Endothelial cell of umbilical vein (primary cell): Measurements from ENCODE around the gene TMEM191C. TPM values are rescaled to one million over a fixed set of nuclear protein-coding genes. Genes with fewer than 3 reads are reported as not detected.
A peak's percentile ranks its signal among the peaks of the same experiment; 100 is the strongest.
"Not testable (repeated sequence)": the region's sequence is repeated elsewhere in the genome, so short reads cannot be mapped to it uniquely, and the experiment has no call there.

Experiments used
- BruUV-seq: library from RNA; stranded (reverse); fragments of 400-500 nt; replicated peaks from 2 replicates; lab custom pipeline; 2021; lab: Mats Ljungman, UMichigan
- CTCF ChIA-PET: fragments of 300-600, 350-600 bp; sonication (Branson Sonifier 250); formaldehyde crosslinking; loops from one replicate; lab custom pipeline; 2021; ENCODE audit warnings: antibody characterized with exemption, inconsistent platforms; lab: Charles Lee
- POLR2A ChIA-PET: fragments of 300-600, 350-600 bp; sonication (Branson Sonifier 250); formaldehyde crosslinking; loops from one replicate; lab custom pipeline; 2021; ENCODE audit warnings: antibody characterized with exemption, inconsistent platforms; lab: Charles Lee
- DNase-seq: peaks from one replicate; pipeline ENCODE4 v3.0.0-alpha.2; 2011; ENCODE audit warnings: low read depth, low spot score
- FAIRE-seq: peaks from 2 replicates; lab custom pipeline; 2011; peaks lifted over from hg19 to GRCh38; lab: Jason Lieb, UNC
- H2AFZ ChIP-seq: 2 replicates; pipeline ENCODE4 v1.6.0; 2012; ENCODE audit warnings: low read depth, low read length, control low read depth, inconsistent platforms
- H3K27ac ChIP-seq: 2 replicates; pipeline ENCODE4 v1.5.1; 2011; ENCODE audit warnings: low read depth, mild to moderate bottlenecking, control low read depth, low read length, moderate library complexity; ENCODE audit not compliant: insufficient read depth
- H3K27me3 ChIP-seq, 2 experiments: 2 replicates each; pipeline versions ENCODE4 v1.6.0 to v1.6.1; 2011; ENCODE audit warnings: low read length in 2 of 2, mixed read lengths in 1 of 2; ENCODE audit not compliant: control insufficient read depth in 2 of 2, insufficient read depth in 2 of 2
- H3K36me3 ChIP-seq, 2 experiments: 2 replicates in 1 of 2; 3 replicates in 1 of 2; pipeline ENCODE4 v1.5.1; 2011; ENCODE audit warnings: low read length in 2 of 2, mild to moderate bottlenecking in 1 of 2, moderate library complexity in 1 of 2; ENCODE audit not compliant: control insufficient read depth in 2 of 2, insufficient read depth in 2 of 2; ENCODE audit errors: extremely low read depth in 1 of 2
- H3K4me1 ChIP-seq: 3 replicates; pipeline ENCODE4 v1.5.1; 2011; ENCODE audit warnings: mild to moderate bottlenecking, low read length; ENCODE audit not compliant: control insufficient read depth, insufficient read depth; ENCODE audit errors: extremely low read depth
- H3K4me2 ChIP-seq: 2 replicates; pipeline ENCODE4 v1.6.1; 2011; ENCODE audit warnings: low read length, control low read depth, mixed read lengths; ENCODE audit not compliant: insufficient read depth
- H3K4me3 ChIP-seq, 3 experiments: fragments of 200-600 bp in 1 of 3; sonication (generic), shearing (Covaris generic) in 1 of 3; replicated peaks in 1 of 3; 2 replicates each; pipeline ENCODE4 v1.5.1; 2011 to 2016; ENCODE audit warnings: control low read depth in 3 of 3, low read length in 3 of 3, mild to moderate bottlenecking in 2 of 3, inconsistent platforms in 1 of 3, low read depth in 1 of 3, moderate library complexity in 1 of 3; ENCODE audit not compliant: insufficient read depth in 1 of 3
- H3K79me2 ChIP-seq: 2 replicates; pipeline ENCODE4 v1.6.0; 2012; ENCODE audit warnings: low read length, inconsistent platforms; ENCODE audit not compliant: control insufficient read depth, insufficient read depth
- H3K9ac ChIP-seq: replicated peaks from 2 replicates; pipeline ENCODE3; 2011; ENCODE audit warnings: low read length, control low read depth; ENCODE audit not compliant: insufficient read depth; ENCODE audit errors: extremely low read depth
- H3K9me1 ChIP-seq: replicated peaks from 3 replicates; pipeline ENCODE4 v1.6.0; 2011; ENCODE audit warnings: mild to moderate bottlenecking, low read length; ENCODE audit not compliant: control insufficient read depth, insufficient read depth; ENCODE audit errors: extremely low read depth
- H3K9me3 ChIP-seq: replicated peaks from 2 replicates; pipeline ENCODE4 v1.5.1; 2012; ENCODE audit warnings: low read length, inconsistent platforms; ENCODE audit not compliant: control insufficient read depth, insufficient read depth
- H4K20me1 ChIP-seq: replicated peaks from 2 replicates; pipeline ENCODE3; 2011; ENCODE audit warnings: mild to moderate bottlenecking, low read length; ENCODE audit not compliant: control insufficient read depth, insufficient read depth; ENCODE audit errors: extremely low read depth
- dilution Hi-C: fragments of 300-500 bp; cut with MboI; formaldehyde crosslinking; loops from one replicate; pipeline ENCODE4 v1.15.0; 2019; ENCODE audit warnings: low sequenced_read_pairs; ENCODE audit not compliant: extremely low pct_ligation_motif_present
- intact Hi-C: fragments of 100-400 bp; cut with micrococcal nuclease; formaldehyde crosslinking; loops from one replicate; pipeline ENCODE4 v1.10.0; 2022
- polyA plus RNA-seq, 4 experiments: library from polyadenylated mRNA; depleted of rRNA in 3 of 4; stranded (reverse) in 3 of 4; unstranded in 1 of 4; fragments of >200 nt; gene quantifications; 2 replicates each; pipeline versions ENCODE4 v1.2.1 to v1.2.3, GENCODE V29; 2011 to 2012; ENCODE audit warnings: missing spikeins in 1 of 4
- total RNA-seq: library from RNA; stranded (reverse); gene quantifications from 2 replicates; pipeline ENCODE4 v1.2.3, GENCODE V29; 2021

The TMEM191C gene
- total and polyA plus RNA-seq, 2 donors (not counting 3 experiments of a cell fraction or from before 2014, with no cell fraction given) = 0.47 to 1.2 TPM

DNA sequence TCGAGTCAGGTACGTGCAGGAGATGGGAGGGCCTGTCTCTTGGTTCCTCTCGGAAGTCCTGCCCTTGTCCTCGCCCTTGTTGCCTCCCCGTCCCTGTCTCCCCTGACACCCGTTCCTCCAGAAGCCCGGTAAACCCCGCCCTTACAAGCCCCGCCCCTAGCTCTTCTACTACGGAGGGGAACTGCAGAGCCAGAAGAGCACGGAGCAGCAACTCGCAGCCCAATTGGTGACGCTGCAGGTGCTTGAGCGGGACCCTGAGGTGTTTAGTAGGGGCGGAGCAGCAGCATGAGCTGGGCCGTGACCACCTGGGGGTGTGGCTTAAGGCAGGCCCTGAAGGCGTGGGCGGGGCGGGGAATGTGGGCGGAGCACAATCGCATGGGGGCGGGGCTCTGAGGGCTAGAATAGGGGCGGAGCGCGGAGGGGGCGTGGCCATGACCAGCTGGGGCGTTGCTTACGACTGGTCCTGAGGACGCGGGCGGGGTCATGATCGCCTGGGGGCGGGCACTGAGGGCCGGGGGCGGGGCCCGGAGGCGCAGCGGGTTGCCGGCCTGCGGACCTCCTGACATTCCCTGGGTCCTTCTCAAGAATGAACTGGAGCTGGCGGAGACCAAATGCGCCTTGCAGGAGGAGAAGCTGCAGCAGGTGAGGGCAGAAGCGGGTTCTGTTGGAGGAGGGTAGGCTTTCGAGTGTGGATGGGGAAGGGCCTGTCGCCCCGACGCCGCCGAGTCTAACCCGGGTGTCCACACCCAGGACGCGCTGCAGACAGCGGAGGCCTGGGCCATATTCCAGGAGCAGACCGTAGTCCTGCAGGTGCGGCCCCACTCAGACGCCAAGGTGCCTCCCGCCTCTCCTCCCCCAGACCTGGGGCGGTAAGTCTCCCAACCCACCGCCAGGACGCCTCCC, 1.3 kb downstream of the TMEM191C start:
- H3K9ac ChIP-seq, H3K36me3 ChIP-seq, H3K27ac ChIP-seq, intact Hi-C loops, H3K4me1 ChIP-seq, POLR2A ChIA-PET, H3K27me3 ChIP-seq, H4K20me1 ChIP-seq, dilution Hi-C loops, H3K9me3 ChIP-seq, H3K79me2 ChIP-seq, H3K4me2 ChIP-seq, BruUV-seq, H3K9me1 ChIP-seq, CTCF ChIA-PET: not testable (repeated sequence)
- DNase-seq (peak; percentile 50), FAIRE-seq (peak; percentile 93)
- peak overlapping the region; percentile 64 for H2AFZ ChIP-seq
- H3K4me3 ChIP-seq = peak overlapping the region in 1 of 3 experiments; percentile 24

DNA sequence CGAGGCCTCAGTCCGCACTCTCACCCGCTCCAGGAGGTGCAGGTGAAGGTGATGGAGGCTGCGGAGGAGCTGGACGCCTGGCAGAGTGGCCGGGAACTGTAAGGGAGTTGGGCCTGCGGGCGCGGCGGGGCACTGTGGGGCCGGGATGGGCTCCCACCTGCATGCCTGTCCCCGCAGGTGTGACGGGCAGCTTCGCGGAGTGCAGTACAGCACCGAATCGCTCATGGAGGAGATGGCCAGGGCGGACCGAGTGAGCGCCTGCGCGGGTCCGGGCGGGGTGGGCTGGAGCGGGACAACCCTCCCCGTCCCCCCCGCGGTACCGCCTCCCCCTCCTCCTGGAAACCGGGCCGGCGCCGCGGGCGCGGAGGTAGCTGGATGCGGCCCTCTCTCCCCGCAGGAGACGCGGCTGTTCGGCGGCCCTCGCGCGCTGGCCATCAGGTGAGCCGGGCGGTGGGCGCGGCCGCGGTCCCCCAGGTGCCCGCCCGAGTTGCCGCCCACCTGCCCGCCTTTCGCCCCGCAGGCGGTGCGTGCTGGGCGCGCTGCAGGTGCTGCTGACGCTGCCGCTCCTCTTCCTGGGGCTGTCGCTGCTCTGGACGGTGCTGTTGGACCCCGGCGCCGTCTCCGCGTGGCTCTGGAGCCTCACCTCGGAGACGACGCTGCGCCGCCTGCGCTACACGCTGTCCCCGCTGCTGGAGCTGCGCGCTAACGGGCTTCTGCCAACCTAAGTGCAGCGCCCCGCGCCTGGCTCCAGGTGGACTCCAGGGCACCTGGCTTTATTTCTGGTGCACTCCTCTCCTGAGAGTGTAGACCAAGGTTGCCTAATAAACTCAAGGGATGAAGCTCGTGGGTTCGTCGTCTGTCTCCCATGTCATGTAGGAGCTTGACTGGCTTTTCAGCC, 2.2 kb downstream of the TMEM191C start:
- H3K79me2 ChIP-seq, H3K9me3 ChIP-seq, H3K27me3 ChIP-seq, H2AFZ ChIP-seq, H3K9ac ChIP-seq, CTCF ChIA-PET, H3K4me1 ChIP-seq, H3K4me2 ChIP-seq, H3K9me1 ChIP-seq, H4K20me1 ChIP-seq, H3K4me3 ChIP-seq, H3K27ac ChIP-seq, POLR2A ChIA-PET, intact Hi-C loops, H3K36me3 ChIP-seq, BruUV-seq, dilution Hi-C loops, DNase-seq, FAIRE-seq: not testable (repeated sequence)

DNA sequence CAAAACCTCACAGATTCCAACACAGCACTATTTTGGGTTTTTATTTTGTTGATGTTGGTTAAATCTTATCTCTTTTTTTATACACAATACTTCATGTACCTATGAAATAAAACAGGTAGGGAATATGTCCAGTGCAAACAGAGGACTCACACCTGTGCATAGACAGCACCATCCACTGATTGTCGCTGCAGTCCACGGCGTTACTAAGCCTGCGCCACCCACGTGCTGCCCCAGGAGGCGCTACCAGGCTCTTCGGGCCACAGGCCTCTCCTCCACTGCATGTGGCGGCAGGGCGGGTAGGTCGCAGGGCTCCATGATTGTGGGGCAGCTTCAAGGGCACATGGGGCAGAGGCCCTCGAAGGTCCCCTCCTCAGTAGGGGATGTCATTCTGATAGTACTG, 5.8 kb downstream of the TMEM191C start:
- H4K20me1 ChIP-seq, H3K9ac ChIP-seq, DNase-seq, dilution Hi-C loops, intact Hi-C loops, FAIRE-seq, CTCF ChIA-PET, H3K79me2 ChIP-seq, H3K4me1 ChIP-seq, H3K27ac ChIP-seq, H3K27me3 ChIP-seq, H3K4me2 ChIP-seq, BruUV-seq, H2AFZ ChIP-seq, H3K9me3 ChIP-seq, POLR2A ChIA-PET, H3K4me3 ChIP-seq, H3K36me3 ChIP-seq, H3K9me1 ChIP-seq: not testable (repeated sequence)

DNA sequence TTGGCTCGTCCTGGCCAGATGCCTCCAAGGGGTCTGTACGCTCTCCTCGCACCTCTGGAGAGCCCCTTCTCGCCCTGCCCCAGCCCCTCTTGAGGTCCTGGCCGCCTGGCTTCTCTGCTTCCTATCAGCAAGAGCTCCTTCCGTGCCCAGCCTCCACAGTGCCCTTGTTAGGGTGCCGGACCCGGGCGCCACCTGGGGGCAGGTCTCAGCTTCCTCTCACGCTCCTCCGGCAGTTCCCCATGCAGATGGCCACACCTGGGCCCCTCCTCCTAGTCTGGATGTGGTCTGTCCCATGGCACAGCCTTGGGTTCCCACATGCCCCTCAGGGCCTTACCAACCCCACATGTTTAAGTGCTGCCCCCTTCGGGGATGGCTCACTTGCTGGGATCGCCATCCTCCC, 6.5 kb downstream of the TMEM191C start:
- DNase-seq, H3K9me3 ChIP-seq, BruUV-seq, H3K9ac ChIP-seq, H3K4me3 ChIP-seq, H3K36me3 ChIP-seq, intact Hi-C loops, H3K4me1 ChIP-seq, POLR2A ChIA-PET, CTCF ChIA-PET, H3K9me1 ChIP-seq, H3K27ac ChIP-seq, H2AFZ ChIP-seq, dilution Hi-C loops, H3K4me2 ChIP-seq, H3K27me3 ChIP-seq, H3K79me2 ChIP-seq, H4K20me1 ChIP-seq, FAIRE-seq: not testable (repeated sequence)
